HG03442 (cell line): ENCODE results near the gene KAZN.
"Not testable (repeated sequence)": the region's sequence is repeated elsewhere in the genome, so short reads cannot be mapped to it uniquely, and the experiment has no call there.

Source experiments
- ATAC-seq: cut with Tn5 transposase; IDR thresholded peaks from one replicate; pipeline ENCODE4 v1.9.1; 2021; ENCODE audit warnings: mild to moderate bottlenecking, moderate library complexity; ENCODE audit not compliant: unreplicated experiment

The KAZN gene

DNA sequence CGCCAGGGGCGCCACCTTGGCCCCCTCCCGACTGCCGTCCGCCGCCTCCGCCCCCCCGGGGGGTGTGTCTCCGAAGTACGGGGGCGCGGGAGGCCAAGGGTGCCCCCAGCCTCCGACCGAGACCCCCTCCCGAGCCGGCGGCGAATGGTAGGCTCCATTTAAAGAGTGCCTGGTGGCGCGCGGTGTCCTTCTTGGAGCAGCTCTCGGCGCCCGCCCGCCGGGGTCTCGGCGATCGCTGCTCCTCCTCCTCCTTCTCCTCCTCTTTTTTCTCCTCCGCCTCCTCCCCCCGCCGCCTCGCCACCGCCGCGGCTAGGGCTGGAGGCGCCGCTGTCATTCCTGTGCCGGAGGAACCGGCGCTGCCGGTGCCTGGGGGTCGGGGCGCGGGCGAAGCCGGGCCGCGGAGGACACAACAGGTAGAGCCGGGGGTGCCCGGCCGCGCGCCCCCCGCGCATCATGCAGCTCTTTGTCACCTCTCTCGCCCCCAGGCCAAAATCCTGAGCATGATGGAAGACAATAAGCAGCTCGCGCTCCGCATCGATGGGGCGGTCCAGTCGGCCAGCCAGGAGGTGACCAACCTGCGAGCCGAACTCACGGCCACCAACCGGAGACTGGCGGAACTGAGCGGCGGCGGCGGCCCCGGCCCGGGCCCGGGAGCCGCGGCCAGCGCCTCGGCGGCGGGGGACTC lies at the start of gene KAZN:
Gene KAZN (plus strand): TSS at position 188 of the 685 bp plus-strand sequence.
- ATAC-seq, result no peak

DNA sequence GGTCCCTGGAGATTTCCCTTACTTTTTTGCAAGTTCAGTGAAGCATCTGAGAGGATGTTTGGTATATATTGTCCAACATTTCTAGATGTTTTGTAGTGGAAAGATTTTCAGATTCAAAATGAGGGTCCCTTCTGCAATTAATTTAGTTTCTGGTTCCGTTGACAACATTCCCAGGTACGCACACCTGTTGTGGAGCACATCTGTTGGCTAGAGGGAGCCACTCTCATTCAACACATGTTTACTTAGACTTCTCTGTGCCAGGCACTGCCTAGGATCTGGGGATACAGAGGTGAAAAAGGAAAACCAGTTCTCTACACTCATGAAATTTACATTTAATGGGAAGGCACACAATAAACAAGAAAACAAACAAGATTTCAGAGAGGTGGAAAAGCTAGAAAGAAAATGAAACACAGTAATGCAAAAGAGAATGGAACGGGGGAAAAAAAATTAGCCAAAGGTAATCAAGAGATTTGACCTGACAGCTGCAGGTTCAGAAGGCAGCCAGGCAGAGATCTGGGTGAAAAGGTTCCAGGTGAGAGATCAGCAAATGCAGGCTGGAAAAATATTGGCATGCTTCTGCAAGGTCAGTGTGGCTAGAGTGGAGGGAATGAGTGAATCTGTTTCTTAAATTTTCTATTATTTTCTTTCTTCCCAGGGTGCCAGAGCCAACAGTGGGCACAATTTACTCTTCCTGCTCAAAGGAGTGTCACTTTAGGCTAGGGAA lies 48.4 kb upstream of the KAZN start:
- ATAC-seq, result no peak

DNA sequence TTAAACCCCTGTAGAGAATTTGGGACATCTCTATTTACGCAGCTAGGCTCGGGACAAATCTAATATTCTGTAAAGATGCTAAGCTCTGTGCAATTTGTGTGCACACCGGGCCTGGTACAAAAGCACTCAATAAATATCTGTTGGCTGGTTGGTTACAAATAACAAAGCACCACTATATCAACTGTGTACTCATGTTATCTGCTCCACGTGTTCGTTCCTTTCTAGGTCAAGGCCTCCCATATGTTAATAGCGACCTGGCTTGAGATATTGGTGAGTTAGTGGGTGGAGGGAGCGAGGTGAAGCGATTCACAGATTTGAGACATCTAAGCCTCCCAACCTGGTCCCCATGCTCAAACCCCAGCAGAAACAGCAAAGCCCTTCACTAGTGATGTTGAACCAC lies 47.1 kb upstream of the KAZN start:
- no peak for ATAC-seq

DNA sequence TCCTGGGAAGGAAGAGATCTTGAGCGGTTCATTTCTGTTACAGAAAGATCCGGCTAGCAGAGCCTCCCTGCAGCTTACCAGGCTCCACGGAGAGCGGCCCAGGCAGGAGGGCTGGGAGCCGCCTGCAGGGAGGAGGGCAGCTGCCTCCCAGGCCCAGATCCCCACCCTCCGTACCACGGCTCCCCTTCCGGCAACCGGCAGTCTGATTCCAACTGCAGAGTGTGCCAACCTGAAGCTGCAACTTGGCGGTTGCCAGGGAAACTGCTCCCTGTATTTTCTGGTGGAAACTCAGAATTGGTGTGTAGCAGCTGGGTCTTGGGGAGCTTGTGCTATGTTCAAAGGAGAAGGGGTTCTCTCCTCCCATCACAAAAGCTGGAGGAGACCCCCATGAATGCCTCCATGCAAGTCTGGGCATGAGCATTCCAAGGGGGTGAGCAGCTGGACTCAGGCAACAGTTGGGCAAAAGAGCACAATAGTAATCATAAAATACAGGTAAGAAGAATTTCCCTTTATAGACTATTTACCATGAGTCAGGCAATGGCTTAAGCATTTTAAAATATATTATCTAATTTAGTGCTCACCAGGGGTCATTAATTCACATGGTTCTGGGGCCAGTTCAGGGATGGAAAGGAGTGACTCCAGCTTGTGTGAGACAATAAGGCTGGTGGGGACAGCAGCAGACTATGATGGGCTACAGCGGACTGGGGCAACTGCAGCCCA lies 46.1 kb upstream of the KAZN start:
- no peak for ATAC-seq

DNA sequence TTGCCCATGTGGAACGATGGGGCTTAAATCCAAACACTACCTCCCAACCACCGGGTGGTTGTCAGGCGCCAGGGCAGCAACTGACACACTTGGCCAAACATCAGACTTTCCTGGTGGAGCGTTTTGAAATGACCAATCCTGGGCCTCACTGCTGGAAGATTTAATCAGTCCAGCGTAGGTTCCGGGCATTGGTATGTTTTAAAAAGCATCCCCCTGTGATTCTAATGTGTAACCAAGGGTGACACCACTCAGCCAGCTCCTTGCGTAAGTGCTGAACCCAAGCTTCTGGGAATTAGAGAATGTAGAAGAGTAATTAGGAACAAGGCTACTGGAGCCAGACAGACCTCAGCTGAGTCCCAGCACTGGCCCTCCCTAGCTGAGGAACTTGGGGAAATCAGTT lies 44.8 kb upstream of the KAZN start:
- no peak for ATAC-seq

DNA sequence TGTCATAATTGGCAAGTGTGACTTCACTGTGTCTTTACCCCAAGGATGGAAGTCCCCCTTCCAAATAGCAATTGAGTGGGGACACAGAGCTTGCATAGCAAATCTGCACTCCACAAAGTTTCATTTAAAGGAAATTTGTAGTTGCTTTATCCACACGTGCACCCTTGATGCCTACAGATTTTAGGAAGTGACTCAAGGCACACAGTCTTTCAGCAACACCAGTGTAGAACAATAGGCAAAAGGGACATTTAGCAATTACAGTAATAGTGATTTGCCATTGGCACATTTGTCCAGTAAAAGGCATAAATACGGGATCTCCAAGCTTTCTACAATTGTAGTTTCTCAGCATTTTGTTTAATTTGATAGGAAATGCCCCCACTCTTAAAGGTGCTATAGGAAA lies 43.4 kb upstream of the KAZN start:
- ATAC-seq, result no peak

DNA sequence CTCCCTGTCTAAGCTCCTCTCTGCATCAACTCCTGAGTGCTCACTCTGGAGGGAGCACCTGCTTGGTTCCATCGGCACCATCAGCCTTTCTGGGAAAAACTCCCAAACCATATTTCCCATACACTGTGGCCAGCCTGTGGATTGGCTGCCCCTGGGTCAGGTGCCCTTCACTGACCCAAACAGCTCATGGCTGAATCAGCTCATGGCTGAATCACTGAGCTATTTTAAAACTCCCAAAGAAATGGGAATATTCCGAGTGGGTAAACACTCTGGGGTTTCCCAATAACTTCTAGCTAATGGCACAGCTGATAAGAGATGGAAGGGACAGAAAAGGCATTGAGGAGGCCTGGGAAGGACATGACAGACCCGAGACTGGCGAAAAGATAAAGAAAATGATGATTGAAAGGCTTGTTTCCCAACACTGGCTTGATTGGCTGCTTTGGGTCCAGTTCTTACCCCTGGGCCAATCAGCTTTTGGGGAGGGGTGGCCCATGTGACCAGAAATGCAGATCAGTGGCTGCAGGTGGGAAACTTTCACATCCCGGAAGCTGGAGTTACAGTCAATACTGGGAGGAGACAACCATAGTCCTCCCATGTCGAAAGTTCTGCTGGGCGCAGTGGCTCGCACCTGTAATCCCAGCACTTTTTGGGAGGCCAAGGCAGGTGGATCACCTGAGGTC lies 37.3 kb upstream of the KAZN start:
- no peak for ATAC-seq

DNA sequence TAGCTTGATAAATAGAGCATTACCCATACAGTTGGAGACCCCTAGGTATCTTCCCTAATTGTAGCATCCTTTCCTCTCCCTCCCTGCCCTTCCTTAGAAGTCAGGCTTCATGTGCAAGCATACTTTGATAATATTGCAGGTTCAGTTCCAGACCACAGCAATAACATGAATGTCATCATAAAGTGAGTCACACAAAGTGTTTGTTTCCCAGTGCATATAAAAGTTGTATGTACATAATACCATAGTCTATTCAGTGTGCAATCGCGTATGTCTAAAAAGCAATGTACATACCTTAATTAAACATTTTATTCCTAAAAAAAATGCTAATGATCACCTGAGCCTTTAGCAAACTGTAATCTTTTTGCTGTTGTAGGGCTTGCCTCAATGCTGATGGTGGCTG lies 33.4 kb upstream of the KAZN start:
- no peak for ATAC-seq

DNA sequence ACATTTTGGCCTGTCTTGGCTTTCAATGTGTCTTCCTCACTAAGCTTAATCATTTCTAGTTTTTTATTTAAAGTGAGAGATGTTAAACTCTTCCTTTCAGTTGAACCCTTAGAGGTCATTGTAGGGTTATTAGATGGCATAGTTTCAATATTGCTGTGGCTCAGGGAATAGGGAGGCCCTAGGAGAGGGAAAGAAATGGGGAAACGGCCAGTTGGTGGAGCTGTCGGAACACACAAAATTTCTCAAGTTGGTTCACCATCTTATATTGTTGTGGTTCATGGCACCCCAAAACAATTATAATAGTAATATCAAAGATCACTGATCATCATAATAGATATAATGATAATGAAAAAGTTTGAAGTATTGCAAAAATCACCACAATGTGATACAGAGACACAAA lies 31.4 kb upstream of the KAZN start:
- no peak for ATAC-seq

DNA sequence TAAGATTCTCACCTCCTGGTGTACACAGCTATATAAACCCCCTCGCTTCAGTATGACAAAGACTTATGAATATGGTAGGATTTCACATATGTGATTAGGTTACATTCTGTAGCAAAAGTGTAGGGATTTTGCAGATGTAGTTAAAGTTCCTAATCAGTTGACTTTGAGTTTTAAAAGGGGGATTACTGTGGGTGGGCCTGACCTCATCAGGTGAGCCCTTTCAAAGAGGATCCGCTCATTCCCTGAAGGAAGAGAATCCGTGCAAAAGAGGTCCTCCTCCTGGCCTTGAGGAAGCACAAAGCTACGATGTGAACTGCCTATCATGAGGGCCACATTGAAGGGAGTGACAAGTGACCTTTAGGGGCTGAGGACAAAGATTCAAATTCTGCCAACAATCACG lies 30.6 kb upstream of the KAZN start:
- no peak for ATAC-seq

DNA sequence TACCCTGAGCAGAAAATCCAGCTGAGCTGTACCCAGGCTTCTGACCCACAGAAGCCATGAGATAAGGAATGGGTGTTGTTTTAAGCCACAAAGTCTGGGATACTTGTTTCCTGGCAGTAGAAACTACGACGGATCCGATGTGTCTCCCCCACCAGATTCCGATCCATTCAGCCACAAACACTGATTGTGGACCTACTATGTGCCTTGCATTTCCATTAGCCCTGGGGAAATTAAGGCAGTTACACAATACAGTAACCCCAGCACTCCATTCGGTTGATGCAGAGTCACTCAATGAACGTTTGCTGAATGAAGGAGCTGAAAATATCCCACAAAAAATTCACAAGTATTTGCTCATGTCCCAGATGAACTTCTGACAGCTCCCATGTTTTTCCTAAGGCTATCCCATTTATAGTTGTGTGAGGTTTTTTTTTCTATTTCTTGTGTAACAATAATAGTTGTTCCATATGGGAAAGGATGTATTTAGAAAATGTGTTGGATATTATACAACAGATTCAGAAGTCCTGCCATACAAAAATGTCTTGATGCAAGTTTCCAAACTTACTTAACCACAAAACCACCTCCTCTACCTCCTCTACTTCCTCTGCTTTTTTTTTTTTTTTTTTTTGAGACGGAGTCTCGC lies 29.6 kb upstream of the KAZN start:
- no peak for ATAC-seq

DNA sequence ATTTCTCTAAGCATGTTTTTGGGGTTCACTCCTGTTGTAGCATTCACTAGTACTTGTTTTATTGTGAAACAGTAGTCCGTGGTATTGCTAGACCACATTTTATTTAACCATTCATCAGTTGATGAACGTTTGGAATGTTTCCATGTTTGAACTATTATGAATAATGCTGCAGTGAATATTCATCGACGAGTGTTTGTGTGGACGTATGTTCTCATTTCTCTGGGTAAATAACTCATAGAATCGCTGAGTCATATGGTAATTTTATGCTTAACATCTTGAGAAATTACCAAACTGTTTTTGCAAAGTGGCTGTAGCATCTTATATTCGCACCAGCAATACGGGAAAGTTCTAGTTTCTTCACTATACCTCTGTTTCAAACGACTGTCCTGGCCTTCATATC lies 28.0 kb upstream of the KAZN start:
- ATAC-seq, result no peak

DNA sequence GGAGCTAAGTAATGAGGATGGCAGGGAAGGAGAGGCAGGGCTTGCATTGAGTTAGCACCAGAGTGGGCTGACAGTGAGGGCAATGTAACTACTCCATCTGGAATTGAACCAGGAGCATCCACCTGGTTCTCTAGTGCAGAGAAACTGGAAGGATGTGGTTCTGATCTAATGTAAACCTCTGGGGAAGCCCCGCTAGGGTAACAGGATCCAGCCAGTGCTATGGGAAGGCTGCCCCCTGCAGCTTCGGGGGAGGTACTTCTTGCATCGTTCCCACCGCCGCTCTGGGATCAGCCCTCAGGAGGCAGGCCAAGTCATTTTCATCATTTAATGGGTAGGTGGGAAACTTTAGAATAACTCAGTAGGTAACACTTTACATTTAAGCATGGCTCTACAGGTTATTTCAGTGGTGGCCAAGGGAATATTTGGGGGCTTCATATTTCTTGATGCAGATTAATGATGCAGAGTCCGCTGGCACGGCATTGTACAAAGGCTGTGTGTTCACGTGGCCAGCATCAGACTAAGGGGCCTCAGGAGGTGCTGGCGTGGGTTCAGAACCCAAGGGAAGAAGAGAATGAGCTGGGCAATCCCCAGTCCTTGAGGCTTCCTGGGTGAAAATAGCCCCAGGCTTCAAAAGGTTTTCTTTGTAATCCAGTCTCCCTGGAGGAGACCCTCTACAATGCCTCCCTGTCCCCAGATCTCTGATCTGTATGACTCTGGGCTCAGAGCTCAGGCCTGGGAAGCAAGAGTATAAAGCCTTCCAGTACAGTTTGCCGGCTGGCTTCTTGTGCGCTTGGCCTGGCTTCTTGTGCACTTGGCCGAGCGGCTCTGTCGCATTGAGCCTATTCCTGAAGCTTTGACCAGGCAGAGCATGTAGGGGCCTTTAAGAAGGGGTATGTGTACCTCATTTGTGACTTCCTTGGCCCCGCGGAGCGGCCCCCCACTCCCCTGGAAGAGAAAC lies 26.4 kb upstream of the KAZN start:
- ATAC-seq, result no peak

DNA sequence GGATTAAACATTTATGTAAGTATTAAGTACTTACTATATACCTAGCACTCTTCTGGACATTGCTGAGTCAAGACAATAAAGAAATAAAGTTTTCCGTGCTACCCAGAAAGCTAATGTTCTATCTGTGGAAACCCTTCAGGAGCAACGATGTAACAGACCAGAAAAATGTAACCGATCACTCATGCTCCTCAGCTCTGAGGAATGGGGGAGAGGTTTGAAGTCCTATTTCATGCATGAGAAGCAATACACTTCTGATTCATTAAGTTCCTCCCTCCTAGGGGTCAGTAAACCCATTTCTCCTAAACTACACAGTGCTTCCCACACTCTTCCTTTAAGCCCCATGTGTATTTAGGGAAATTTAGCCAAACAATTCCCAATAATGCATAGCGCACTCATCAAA lies 25.6 kb upstream of the KAZN start:
- ATAC-seq, result no peak

DNA sequence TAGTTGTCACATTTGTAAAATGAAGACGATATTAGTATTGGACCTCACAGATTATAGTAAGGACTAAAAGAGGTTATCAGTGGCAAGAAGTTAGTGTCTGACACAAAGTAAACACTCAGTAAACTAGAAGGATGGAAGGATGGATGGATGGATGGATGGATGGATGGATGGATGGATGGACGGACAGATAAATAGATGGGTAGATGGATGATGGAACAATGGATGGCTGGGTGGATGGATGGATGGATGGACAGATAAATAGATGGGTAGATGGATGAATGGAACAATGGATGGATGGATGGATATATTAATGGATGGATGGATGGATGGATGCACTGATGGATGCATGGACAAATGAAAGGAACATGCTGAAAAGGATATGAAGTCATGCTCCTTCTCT lies 22.3 kb upstream of the KAZN start:
- no peak for ATAC-seq

DNA sequence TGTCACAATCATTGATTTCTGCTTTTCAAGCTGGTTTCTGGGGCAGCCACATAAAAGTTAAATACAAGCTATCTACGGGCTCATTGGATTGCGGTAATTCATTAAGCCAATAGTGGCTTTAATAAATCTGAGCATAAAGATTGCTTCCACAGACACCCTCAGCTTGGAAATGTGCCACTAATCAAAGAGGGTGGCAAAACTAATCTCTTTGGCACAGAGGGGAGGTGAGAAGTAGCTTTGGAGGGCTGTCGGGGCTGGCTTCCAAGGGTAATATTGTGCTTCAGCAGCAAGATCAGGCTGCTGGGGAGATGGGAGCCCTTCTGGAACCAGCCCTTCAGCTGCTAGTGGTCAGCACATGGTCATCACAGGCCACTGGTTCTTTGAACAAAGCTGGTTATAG lies 21.2 kb upstream of the KAZN start:
- no peak for ATAC-seq

DNA sequence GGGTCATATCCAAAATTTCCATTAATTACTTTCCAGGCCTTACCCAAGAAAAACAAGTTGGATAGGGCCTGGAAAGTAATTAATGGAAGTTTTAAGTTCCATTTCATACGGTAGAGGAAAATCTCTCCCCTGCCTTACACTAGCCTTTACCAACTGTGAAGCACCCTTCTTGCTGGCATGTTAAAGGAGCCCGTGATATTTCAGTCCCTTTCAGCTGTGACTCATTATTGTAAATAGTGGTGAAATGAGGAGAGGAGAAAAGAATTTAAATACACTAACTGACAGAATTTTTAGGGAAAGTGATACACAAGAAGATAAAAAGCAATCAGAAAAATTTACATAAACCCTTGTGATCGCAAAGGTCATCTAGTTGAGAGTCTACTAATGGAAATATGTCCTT lies 20.3 kb upstream of the KAZN start:
- no peak for ATAC-seq

DNA sequence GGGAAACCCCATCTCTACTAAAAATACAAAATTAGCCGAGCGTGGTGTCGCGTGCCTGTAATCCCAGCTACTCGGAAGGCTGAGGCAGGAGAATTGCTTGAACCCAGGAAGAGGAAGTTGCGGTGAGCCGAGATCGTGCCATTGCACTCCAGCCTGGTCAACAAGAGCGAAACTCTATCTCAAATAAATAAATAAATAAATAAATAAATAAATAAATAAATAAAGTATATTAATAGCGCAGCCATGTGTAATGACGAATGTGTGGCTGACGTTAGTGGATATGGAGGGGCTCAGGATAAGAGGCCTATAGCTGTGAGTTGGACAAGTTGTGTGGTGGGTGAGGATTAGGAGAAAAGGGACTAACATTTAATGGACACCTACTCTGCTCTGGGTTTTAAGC lies 18.2 kb upstream of the KAZN start:
- not testable (repeated sequence) for ATAC-seq

DNA sequence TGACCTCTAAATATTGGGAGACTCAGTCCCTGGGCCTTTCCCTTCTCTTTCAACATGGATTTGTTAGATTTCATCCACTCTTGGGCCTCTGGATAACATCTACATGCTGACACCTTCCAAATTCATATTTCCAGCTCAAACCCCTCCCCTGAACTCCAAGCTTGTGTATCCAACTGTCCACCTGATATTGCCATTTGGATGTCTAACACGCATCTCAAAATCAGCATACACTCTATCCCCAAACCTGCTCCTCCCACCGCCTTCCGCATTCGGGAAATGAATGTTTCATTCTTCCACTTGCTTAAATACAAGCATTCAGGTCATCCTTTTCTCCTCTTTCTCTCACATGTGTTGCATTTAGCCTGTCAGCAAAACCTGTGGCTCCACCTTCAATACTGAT lies 17.5 kb upstream of the KAZN start:
- ATAC-seq, result no peak

DNA sequence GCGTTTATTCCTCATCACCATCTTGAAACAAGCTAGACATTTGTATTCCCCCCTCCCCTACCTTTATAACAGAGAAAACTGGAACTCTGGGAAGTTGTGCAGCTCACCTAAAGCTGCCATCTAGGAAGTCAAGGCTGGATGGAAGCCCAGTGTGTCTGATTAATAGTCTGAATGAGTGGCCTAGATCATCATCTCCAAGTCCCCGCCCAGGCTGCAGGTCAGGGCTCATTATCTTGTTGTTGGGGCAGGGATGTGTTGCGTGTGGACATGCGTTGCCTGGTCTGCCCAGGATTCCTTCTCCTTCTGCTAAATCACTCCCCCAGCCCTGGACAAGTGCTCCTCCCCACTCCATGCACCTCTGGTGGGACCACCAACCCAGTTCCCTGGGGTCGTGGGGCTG lies 14.7 kb upstream of the KAZN start:
- no peak for ATAC-seq
